Measurements from ENCODE around the gene KCNQ2.

The KCNQ2 gene

GRCh38 chr20:63356931-63357879 is 115.2 kb downstream of the KCNQ2 start:
- DNase-seq (ENCODE audit: low read depth), result no peak

GRCh38 chr20:63356511-63356910 is 115.9 kb downstream of the KCNQ2 start:
- no peak for DNase-seq (ENCODE audit: low read depth)

- DNase-seq (ENCODE audit: low read depth), result no peak
Measured at GRCh38 chr20:63355781-63356295, 116.6 kb downstream of the KCNQ2 start.

DNA sequence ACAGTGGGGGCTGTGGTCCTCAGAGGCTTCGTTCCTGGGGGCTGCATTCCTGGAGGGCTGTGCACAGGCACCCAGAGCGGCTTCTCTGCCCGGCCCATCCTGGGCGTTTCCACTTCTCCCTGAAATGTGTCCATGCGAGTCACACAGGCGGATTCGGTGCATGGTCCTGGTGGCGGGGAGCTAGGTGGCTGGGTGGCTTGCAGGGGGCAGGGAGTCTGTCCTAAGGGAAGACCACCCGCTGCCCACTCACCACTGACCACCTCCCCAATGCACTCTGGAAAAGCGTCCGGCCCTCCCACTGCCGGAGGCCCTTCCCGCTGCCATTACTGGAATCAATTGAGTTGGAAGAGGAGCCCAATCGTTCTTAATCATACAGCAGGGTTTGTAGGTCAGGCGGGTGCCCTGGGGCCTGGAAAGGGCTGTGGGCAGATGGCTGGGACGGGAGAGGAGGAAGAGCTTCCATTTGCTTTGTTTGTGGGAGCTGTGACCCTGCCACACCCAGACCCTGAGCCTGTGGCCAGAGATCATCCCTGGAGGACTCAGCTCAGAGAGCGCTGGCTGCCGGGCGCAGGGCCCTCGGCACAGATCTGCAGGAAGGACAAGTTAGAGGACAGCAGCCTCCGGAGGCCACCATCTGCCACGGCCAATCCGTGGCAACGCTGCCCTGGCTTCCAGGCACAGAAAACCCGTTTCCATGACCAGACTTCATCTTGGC is 117.7 kb downstream of the KCNQ2 start:
- no peak for DNase-seq (ENCODE audit: low read depth)

DNA sequence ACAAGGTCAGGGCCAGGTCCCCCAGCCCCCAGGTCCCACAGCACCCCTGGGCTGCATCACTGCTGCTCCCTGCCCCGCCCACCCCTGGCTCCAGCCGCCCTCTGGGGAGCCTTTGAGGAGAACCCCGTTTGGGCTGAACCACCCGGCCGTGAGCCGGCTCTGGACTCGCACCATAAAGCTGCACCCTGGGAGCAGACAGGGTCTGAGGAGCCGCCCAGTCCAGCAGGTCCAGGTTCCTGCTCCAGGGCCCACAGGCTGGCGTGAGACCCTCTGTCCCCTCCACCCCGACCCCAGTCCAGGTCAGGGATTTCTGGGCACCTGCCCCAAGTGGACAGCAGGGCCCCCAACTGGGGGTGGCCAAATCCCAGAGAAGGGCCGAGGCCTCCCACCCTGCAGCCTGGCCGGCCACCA is 119.6 kb downstream of the KCNQ2 start:
- no peak for DNase-seq (ENCODE audit: low read depth)

- DNase-seq (ENCODE audit: low read depth), result no peak
Measured at GRCh38 chr20:63351811-63352591, 120.5 kb downstream of the KCNQ2 start.

DNA sequence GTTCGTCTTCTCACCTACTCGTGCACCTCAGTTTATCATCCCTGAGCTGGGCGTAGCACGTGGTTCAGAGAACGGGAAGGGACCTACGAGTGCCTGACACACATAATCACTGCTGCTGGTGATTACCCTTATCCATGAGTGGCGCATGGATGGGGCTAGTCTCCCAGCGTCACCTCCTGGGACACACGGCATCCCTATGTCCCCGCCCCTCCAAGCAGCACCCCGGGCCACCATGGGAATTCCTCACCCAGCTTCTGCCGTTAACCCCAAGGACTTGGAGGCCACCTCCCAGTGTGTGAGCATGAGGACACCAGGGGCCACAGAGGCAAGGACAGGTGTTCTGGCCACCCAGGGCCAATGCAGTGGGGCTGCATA is 121.1 kb downstream of the KCNQ2 start:
- DNase-seq (ENCODE audit: low read depth), result no peak

GRCh38 chr20:63350597-63351325 is 121.7 kb downstream of the KCNQ2 start:
- DNase-seq (ENCODE audit: low read depth), result no peak
